ENCODE results near the gene TTBK1.
"Not testable (repeated sequence)": the region's sequence is repeated elsewhere in the genome, so short reads cannot be mapped to it uniquely, and the experiment has no call there.

TTBK1 gene

DNA sequence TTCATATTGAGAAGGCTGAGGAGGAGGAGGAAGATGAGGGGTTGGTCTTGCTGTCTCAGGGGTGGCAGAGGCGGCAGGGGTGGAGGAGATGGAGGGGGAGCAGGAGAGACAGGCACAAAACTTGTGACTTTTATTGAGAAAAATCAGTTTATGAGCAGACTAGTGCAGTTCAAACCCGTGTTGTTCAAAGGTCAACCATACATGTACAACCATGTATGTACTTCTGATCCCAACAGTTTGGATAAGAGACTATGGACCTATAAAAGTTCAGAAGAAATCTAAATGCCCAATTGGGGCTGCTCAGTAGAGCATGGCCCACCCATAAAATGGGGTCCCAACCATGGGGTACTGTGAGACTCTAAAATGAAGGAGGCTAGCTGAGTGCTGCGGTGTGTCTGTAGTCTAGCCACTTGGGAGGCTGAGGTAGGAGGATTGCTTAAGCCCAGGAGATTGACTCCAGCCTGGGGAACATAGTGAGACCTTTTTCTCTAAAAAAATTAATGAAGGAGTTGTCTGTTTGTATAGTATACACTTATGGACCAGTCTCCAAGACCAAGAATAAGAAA, 47.1 kb downstream of the TTBK1 start:
- DNase-seq = no peak

DNA sequence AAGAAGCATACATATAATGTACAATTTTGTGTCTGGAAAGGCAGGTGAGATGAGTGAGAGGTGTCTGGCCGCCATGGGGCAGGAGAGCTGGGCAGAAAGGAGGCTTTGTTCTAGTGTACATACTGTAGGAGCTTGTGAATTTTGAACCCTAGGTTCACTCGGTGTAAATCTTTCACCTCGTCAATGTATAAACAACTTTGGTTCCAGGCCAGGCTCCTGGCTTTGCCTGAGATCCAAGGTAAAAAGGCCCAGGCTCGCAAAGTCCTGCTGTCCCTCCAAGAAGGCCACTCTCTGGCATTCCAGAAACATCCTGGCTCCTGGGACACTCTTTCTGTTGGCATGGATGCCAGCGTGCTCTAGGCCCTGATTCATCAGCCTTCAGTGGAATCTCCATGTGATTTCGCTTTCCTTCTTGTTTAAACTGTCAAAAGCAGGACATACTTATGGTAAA, 47.6 kb downstream of the TTBK1 start:
- DNase-seq = no peak

DNA sequence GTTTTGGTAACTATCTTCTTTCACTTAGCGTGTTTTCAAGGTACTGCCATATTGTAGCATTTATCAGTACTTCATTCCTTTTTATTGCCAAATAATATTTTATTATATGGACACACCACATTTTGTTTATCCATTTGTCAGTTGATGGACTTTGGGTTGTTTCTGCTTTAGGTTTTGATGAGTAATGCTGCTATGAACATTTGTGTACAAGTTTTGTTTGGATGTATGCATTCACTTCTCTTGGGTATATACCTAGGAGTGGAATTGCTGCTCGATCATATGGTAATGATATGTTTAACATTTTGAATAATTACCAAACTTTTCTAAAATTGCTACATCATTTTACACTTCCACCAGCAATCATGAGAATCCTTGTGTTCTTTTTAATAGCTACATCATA, 48.4 kb downstream of the TTBK1 start:
- no peak for DNase-seq

DNA sequence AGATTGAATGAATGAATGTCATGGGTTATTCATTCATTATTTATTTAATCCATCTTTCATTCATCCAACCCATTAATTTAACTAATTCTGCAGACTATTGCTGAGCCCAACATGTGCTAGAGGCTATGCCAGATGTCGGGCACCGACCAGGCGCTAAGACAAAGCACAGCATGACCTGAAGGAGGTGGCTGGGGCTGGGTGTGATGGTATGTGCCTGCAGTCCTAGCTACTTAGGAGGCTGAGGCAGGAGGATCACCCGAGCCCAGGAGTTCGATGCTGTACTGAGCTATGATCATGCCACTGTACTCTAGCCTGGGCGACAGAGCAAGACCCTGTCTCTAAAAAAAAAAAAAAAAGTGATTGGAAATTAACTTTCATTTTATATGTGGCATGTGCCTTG, 49.1 kb downstream of the TTBK1 start:
- no peak for DNase-seq

DNA sequence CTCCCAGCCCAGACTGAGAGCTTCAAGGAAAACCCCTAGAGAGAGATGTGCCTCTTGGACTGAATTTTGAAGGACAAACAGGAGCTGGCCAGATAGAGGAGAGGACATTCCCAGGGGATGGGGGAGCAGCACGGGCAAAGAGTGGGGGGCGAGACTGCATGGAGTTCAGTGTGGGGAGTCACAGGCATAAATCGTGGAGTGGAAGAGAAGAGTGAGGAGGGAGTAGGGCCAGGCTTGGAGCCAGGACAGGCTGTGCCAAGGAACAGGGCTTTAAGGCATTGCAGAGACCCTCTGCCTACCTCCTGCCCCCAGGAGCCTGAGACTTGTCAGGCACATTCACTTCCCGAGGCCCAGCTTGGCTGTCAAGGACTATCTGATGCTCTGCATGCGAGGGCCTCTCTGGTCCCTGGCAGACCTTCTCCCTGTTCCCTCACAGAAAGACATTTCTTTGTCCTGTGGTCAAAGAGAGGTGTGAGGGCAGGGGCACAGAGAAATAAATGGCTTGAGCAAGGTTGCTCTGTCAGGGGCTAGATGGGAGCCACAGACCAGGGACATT, 49.6 kb downstream of the TTBK1 start:
- DNase-seq = no peak

DNA sequence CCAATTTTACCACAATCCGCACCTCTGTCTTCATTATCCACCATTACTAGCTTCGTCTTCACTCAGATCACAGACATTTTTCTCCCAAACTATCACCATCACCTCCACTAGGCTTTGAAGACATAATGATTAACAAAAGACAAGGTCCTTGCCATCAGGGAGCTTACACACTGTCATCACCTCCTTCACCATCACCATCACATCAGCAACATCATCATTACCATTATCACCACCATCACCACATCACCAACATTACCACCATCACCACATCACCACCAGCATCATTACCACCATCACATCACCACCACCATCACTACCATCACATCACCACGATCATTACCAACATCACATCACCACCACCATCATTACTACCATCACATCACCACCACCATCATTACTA, 50.4 kb downstream of the TTBK1 start:
- no peak for DNase-seq

DNA sequence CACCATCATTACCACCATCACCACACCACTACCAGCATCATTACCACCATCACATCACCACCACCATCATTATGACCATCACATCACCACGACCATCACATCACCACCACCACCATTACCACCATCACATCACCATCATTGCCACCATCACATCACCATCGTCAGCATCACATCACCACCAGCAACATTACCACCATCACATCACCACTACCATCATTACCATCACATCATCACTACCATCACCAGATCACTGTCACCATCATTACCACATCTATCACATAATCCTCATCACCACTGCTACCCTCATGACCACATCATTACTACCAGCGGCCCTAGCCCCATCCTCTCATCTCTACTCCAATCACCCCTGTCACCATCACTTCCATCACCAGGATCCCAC, 51.3 kb downstream of the TTBK1 start:
- DNase-seq = no peak

DNA sequence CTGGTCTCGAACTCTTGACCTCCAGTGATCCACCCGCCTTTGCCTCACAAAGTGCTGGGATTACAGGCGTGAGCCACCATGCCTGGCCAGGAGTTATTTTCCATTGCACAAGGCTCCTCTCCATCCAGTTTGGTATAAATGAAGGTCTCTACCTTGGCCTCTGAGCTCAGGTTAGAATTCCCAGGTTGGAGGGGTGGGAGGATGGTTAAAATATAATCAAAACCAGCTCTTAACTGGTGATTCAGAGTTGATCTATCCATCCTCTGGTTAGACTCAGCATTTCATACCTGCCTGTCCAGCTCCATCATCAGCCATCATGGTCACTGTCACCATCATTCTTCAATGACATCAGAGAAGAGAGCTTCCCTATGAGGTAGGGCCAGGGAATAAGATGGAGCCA, 52.2 kb downstream of the TTBK1 start:
- DNase-seq = no peak

DNA sequence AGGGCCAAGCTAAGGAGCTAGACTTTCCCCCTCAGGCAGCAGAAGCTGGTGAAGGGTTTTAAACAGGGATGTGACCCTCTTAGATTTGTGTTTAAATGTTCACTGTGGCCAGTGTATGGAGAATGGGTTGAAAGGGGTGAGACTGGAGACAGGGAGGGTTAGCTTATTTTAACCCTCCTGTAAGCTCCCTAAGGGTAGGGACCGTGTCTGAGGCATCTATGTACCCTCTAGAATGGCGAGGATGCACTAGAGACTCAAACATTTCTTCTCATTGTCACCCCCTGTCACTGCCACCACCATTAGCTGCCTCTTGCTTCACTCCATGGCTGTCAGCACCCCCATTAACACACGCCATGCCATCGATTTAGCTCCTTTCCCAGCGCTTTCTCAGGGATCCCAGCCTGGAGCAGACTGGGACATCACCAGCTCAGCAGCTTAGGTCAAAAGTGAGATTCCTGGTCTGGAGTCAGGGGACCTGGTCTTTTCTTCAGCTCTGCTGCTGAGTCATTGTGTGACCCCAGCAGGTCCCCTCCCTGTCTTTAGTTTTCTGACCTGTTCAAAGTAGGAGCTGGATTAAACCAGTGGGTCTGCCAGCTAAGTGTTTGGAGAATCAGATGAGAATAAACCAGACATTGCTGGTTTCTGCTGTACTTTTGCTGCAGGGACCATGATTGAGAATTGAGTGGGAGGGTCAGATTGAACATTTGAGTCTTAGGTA, 53.7 kb downstream of the TTBK1 start:
- DNase-seq = no peak

DNA sequence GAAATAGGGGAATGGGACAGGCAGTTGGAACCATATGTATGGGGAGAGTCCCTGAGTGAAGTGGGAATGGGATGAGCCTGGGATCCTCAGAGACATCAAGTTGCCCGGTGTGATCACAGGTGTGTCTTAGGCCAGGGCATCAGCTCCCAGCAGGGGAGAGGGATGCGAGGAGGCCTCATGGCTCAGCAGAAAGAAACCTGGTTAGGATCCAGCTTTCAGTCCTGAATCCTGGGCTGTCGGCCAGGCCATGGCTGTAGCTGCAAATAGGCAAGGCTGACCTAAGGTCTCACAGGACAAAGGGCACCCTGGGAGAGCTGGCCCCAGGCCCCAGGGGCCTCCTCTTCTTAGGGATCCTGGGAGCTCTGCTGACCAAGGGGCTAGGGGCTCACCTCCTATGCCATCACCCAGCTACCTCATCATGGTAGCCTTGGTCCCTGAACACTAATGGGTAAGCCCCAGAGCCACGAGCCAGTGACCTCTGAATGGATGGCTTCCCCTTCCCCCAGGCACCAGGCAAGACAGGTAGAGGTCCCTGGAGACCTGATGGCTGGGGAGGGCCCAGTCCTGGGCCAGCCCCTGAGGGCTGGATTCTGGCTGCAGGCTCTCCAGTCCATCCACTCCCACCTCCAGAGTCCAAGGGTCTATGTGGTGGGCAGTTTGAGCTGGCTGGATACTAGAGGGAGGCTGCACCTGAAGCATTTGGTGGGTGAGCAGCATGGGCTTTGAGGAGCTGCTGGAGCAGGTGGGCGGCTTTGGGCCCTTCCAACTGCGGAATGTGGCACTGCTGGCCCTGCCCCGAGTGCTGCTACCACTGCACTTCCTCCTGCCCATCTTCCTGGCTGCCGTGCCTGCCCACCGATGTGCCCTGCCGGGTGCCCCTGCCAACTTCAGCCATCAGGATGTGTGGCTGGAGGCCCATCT, 54.6 kb downstream of the TTBK1 start, which contains the start of gene SLC22A7:
SLC22A7 (plus strand) TSS at position 617 of the 921 bp plus-strand sequence; CDS start at position 716, 99 bp downstream.
- no peak for DNase-seq

DNA sequence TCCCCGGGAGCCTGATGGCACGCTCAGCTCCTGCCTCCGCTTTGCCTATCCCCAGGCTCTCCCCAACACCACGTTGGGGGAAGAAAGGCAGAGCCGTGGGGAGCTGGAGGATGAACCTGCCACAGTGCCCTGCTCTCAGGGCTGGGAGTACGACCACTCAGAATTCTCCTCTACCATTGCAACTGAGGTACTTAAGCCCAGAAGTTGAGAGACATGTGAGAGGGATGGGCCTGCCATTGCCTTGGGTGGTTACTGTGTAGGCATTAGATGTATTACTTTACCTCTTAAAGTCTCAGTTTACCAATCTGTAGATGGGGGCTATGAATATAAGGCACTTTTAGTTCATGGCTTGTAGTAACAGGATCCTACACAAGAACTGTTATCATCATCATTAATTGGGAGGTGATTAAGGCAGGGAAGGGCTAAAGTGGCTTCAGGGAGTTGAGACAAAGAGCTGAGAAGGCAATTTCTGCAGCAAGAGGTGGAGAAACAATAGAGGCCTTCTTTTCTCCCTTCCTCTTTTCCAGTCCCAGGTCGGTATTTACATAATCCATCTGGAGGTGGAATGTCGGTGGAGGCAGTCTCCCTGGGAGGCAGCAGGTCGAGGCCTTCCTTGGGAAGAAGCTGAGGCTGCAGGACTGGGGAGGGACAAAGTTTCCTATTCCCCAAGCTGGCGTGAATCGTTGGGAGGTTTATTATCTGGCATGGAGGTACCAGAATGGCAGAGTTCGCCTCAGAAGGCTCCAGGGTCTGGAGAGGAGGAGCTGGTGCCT, 55.5 kb downstream of the TTBK1 start:
- DNase-seq = no peak

DNA sequence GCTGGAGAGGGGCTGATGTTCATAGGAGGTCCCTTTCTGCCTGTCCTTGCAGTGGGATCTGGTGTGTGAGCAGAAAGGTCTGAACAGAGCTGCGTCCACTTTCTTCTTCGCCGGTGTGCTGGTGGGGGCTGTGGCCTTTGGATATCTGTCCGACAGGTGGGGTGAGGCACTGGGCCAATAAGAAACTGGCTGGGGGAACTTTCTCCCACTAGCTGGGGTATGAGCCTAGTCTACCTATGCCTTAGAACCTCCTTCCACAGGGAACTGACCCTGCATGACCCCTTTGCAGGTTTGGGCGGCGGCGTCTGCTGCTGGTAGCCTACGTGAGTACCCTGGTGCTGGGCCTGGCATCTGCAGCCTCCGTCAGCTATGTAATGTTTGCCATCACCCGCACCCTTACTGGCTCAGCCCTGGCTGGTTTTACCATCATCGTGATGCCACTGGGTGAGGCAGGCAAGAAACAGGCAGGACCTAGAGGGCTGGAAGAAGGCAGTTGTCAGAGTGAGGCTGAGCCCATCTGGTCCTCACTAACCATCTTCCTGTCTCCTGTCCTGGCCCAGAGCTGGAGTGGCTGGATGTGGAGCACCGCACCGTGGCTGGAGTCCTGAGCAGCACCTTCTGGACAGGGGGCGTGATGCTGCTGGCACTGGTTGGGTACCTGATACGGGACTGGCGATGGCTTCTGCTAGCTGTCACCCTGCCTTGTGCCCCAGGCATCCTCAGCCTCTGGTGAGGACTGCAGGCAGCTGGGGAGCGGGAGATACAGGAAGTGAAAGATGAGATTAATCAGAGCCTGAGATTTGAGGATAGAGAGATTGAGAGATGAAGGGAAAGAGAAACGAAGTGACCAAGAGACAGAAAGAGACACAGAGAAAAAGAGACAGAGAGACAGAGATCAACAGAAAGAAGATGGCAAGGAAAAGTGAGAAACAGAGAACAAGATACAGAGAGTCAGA, 56.3 kb downstream of the TTBK1 start:
- DNase-seq = no peak

DNA sequence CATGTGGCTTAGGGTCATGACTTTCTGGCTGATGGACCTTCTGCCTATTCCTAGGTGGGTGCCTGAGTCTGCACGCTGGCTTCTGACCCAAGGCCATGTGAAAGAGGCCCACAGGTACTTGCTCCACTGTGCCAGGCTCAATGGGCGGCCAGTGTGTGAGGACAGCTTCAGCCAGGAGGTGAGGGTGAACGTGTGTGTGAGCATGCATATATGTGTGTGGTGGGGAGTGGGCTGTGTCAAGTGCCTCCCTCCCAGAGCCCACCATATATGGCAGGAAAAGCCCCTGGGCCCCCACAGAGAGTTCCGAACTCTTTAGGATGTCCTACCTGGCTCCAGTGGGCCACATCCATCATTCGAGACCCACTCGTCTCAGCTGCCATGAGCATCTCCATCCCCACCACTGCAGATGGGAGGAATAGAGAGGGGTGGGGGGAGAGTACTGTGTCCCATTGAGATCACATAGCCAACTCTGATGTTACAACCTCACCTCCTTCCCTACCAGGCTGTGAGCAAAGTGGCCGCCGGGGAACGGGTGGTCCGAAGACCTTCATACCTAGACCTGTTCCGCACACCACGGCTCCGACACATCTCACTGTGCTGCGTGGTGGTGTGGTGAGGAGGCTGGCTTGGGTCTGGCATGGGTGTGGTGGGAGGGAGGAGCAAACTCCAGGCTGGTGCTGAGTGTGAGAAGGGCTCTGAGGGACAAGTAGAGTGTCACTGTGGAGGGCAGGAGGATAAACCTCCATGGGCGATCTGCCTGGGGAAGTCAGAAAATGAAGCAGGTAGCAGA, 58.0 kb downstream of the TTBK1 start:
- DNase-seq = no peak

DNA sequence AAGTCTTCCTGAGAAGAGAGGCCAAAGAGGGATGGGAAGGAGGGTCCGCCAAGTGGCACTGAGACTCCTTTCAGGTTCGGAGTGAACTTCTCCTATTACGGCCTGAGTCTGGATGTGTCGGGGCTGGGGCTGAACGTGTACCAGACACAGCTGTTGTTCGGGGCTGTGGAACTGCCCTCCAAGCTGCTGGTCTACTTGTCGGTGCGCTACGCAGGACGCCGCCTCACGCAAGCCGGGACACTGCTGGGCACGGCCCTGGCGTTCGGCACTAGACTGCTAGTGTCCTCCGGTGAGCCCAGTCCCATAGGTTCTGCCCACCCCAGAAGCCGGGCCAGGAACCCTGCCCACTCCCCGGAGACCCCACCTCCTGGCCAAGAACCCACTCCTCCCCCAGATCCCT, 58.8 kb downstream of the TTBK1 start:
- DNase-seq = no peak

DNA sequence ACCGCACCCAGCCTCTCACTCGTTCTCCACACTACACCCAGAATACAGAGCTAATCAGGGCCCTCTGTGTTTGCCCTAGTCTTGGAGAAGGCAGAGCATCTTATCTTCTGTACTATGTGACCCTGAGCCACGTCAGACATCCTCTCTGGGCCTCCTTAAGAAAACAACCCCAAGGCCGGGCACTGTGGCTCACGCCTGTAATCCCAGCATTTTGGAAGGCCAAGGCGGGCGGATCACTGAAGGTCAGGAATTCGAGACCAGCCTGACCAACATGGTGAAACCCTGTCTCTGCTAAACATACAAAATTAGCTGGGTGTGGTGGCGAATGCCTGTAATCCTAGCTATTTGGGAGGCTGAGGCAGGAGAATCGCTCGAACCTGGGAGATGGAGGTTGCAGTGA, 59.7 kb downstream of the TTBK1 start:
- DNase-seq = not testable (repeated sequence)

DNA sequence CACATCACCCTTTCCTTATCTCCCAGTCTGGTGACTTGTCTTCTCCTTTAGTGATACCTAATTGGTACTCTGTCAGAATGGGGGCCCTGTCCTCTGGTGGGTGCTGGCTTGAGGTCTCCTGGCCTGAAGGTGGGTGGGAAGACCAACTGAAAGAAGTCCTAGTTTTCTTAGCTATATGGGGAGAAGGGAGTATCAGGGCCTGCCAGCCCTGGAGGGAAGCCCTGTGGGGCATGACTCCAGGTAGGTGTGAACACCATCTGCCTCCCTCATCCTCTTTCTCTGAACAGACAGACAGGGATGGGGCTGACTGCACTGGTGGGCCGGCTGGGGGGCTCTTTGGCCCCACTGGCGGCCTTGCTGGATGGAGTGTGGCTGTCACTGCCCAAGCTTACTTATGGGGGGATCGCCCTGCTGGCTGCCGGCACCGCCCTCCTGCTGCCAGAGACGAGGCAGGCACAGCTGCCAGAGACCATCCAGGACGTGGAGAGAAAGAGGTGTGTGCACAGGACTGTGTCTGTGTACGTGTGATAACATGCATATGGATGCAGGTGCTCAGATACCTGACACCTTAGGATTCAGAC, 60.6 kb downstream of the TTBK1 start:
- no peak for DNase-seq

DNA sequence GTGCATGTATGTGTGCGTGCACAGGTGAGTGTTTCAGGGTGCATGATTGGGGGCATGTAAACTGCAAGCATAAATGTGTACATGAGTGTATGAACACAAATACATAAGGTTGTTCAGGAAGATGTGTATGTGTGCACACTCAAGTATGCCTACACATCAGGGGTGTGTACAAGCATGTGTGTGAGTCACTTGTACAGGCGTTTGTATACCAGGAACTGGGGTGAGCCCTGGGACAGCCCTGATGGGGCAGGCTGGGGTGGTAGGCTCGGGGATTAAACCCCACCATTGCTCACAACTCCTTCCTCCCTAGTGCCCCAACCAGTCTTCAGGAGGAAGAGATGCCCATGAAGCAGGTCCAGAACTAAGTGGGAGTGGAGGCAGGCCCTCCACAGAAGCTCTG, 61.1 kb downstream of the TTBK1 start:
- no peak for DNase-seq

DNA sequence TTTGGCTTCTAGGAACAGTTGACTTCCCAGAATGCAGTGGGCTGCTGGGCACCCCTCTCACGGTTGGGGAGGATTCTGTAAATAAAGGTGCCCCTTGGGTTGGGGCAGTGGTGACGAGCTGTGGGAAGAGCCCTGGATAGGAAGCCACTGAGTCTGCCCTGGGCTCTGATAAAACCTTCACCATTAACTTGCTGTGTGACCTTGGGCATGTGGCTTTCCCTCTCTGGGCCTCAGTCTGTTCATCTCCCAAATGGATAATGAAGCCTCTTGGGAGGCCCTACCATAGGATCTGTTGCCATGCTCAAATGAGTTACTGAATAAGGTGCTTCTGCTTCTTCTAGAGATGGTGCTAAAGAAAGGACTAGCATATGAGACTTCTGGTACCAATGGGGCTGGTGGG, 61.6 kb downstream of the TTBK1 start:
- DNase-seq = no peak

DNA sequence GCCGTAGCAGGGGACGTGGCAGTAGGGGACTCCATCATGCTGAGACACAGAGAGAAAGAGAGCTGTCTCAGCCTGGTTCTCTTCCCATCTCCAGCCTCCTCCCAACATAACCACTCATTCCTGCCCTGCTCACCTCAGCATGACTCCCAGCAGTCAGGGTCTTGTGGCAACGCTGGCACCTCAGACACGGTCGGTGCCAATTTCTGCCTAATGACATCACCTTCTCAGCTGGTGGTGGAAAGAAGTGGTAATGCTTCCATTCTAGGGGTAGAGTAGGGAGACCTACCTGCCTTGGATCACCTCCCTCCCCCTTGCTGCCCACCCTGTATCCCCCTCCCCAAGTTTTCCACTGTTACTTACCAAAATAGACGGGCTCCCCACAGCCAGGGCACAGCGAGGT, 62.8 kb downstream of the TTBK1 start:
- no peak for DNase-seq

DNA sequence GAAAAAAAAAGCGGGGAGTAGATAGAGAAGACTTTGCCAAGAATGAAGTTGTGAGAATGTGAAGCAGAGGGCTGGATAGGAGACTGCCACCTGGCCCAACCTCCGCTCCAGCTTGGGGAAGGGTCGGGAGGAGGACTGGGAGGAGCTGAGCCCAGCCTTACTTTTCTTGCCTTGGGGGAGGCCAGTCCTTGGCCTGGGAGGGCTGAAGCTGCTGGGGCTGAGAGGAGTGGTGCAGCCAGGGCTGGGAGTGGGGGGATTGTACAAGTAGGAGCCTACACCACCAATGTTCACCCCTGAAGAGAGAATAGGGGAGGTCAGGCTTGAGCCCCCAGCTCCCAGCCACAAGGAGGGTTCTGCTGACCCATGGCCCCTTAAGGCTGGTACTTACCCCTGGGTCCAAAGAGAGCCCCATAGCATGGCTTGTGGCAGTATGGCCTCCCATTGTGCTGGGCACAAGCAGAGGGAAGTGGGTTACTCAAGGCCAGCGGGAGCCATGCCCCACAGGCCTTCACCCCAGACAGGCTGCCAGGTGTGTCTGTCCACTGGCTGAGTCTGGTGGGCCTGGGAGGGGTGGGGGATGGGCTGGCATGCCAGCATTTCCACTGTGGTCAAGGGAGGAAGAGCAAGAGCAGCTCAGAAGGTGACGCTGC, 64.3 kb downstream of the TTBK1 start:
- no peak for DNase-seq
